Measurements from ENCODE around the gene ERC2.

ERC2 gene

GRCh38 chr3:55895897-55896566, 572.2 kb downstream of the ERC2 start:
- H3K4me3 ChIP-seq (ENCODE audit: low read depth, low read length) = no peak overlapping the region

GRCh38 chr3:55894605-55895004, 573.7 kb downstream of the ERC2 start:
- TF ChIP-seq CTCF (IDR thresholded peaks at IDR 0.05; ENCODE audit: low read depth, low read length) = no peak
- H3K4me3 ChIP-seq (ENCODE audit: low read depth, low read length) = no peak overlapping the region

More at GRCh38 chr3:55895897-55896566, 572.2 kb downstream of the ERC2 start:
- TF ChIP-seq CTCF (IDR thresholded peaks at IDR 0.05; ENCODE audit: low read depth, low read length) = no peak

GRCh38 chr3:55893045-55893664, 575.1 kb downstream of the ERC2 start:
- H3K4me3 ChIP-seq (ENCODE audit: low read depth, low read length) = no peak overlapping the region
- no peak for TF ChIP-seq CTCF (IDR thresholded peaks at IDR 0.05; ENCODE audit: low read depth, low read length)

- no peak overlapping the region for H3K4me3 ChIP-seq (ENCODE audit: low read depth, low read length)
- TF ChIP-seq CTCF (IDR thresholded peaks at IDR 0.05; ENCODE audit: low read depth, low read length) = no peak
Observed at GRCh38 chr3:55891106-55891505, 577.2 kb downstream of the ERC2 start.

- no peak overlapping the region for H3K4me3 ChIP-seq (ENCODE audit: low read depth, low read length)
- no peak for TF ChIP-seq CTCF (IDR thresholded peaks at IDR 0.05; ENCODE audit: low read depth, low read length)
Observed at GRCh38 chr3:55888282-55888885, 579.9 kb downstream of the ERC2 start.

GRCh38 chr3:55885721-55886120, 582.5 kb downstream of the ERC2 start:
- peak; percentile 22; the same call in 1 of the 2 replicates for TF ChIP-seq CTCF (IDR thresholded peaks at IDR 0.05; ENCODE audit: low read depth, low read length)
- H3K4me3 ChIP-seq (ENCODE audit: low read depth, low read length) = no peak overlapping the region

Data from WI38 (cell line).